Smooth muscle cell (in vitro differentiated cells): ENCODE data around the gene MLPH. TPM values are rescaled to one million over a fixed set of nuclear protein-coding genes. Genes with fewer than 3 reads are reported as not detected.

ENCODE experiments used
- DNase-seq: peaks from one replicate; lab custom pipeline; 2025; ENCODE audit not compliant: unreplicated experiment; lab: John Stamatoyannopoulos, UW
- H2AFZ ChIP-seq: fragments of 200-600 bp; sonication (generic); 2 replicates; pipeline ENCODE4 v1.6.0; 2016; ENCODE audit warnings: antibody characterized with exemption, low read depth, mild to moderate bottlenecking
- H3F3A ChIP-seq: fragments of 200-600 bp; sonication (generic); 2 replicates; pipeline ENCODE4 v1.6.0; 2017; ENCODE audit warnings: antibody characterized with exemption, low read depth
- H3K27ac ChIP-seq: fragments of 200-600 bp; sonication (generic); 2 replicates; pipeline ENCODE4 v1.5.1; 2016; ENCODE audit warnings: low read depth, mild to moderate bottlenecking
- H3K27me3 ChIP-seq: fragments of 200-600 bp; sonication (generic); 2 replicates; pipeline ENCODE4 v1.6.1; 2016; ENCODE audit warnings: low read depth, mild to moderate bottlenecking
- H3K36me3 ChIP-seq: fragments of 200-600 bp; sonication (generic); 2 replicates; pipeline ENCODE4 v1.5.1; 2016; ENCODE audit warnings: low read depth
- H3K4me1 ChIP-seq: fragments of 200-600 bp; sonication (generic); 2 replicates; pipeline ENCODE4 v1.5.1; 2016; ENCODE audit warnings: low read depth
- H3K4me2 ChIP-seq: fragments of 200-600 bp; sonication (generic); 2 replicates; pipeline ENCODE4 v1.6.0; 2016; ENCODE audit warnings: mild to moderate bottlenecking
- H3K4me3 ChIP-seq: fragments of 200-600 bp; sonication (generic); 2 replicates; pipeline ENCODE4 v1.5.1; 2016; ENCODE audit warnings: mild to moderate bottlenecking
- H3K79me2 ChIP-seq: fragments of 200-600 bp; sonication (generic); 2 replicates; pipeline ENCODE4 v1.6.0; 2016; ENCODE audit warnings: low read depth, mild to moderate bottlenecking
- H3K9ac ChIP-seq: fragments of 200-600 bp; sonication (generic); 2 replicates; pipeline ENCODE4 v1.6.0; 2016; ENCODE audit warnings: low read depth
- H3K9me3 ChIP-seq: fragments of 200-600 bp; sonication (generic); replicated peaks from 2 replicates; pipeline ENCODE4 v1.5.1; 2016; ENCODE audit warnings: low read depth
- H4K20me1 ChIP-seq: fragments of 200-600 bp; sonication (generic); 2 replicates; pipeline ENCODE4 v1.6.0; 2016; ENCODE audit warnings: low read depth
- CTCF ChIP-seq: fragments of 200-600 bp; sonication (generic); IDR thresholded peaks from 2 replicates; pipeline ENCODE4 v1.5.1; 2017; ENCODE audit warnings: borderline replicate concordance, mild to moderate bottlenecking, antibody characterized with exemption; ENCODE audit not compliant: insufficient read depth, poor library complexity, severe bottlenecking
- WGBS: methylation state at CpG from one replicate; pipeline ENCODE4 v1.1.7; 2016; ENCODE audit warnings: low lambda C conversion rate; 5-methylcytosine and 5-hydroxymethylcytosine counted together
- polyA plus RNA-seq: library from polyadenylated mRNA; unstranded; fragments of >200 nt; fragmentation: Nextera tagmentation; extraction: Ambion mirVana; gene quantifications from 2 replicates; pipeline ENCODE4 v1.2.1, GENCODE V29; 2016
- total RNA-seq: library from RNA; depleted of rRNA; stranded (reverse); fragments of >200 nt; gene quantifications from 2 replicates; pipeline ENCODE4 v1.2.3, GENCODE V29; 2014

MLPH gene
- total and polyA plus RNA-seq, 2 experiments from 2014 or later = 32.8 to 36.4 TPM

GRCh38 chr2:237490795-237491194 is 3.7 kb downstream of the MLPH start:
- WGBS = 95% methylated on average over 6 of the region's 6 CpGs
- Histone ChIP-seq H3K27ac (peak overlapping the region; percentile 81), H3K4me3 (no peak overlapping the region), H3K9ac (no peak overlapping the region), H3K4me2 (no peak overlapping the region), H3F3A (no peaks in the 10 kb centered on the region), H3K27me3 (no peaks in the 10 kb centered on the region), H3K4me1 (peaks cover 13% of the 10 kb centered on the region), H4K20me1 (no peaks in the 10 kb centered on the region), H2AFZ (no peak overlapping the region), H3K79me2 (peaks cover 4% of the 10 kb centered on the region), H3K9me3 (peaks cover 6% of the 10 kb centered on the region), H3K36me3 (no peaks in the 10 kb centered on the region)
- DNase-seq = no peak
- no peak for TF ChIP-seq CTCF

GRCh38 chr2:237491515-237492118 is 4.6 kb downstream of the MLPH start:
- Histone ChIP-seq H3K79me2 (no peaks in the 10 kb centered on the region), H3K4me2 (no peak overlapping the region), H3K9me3 (peaks cover 6% of the 10 kb centered on the region), H3K27ac (no peak overlapping the region), H3F3A (no peaks in the 10 kb centered on the region), H4K20me1 (no peaks in the 10 kb centered on the region), H3K36me3 (no peaks in the 10 kb centered on the region), H3K4me3 (no peak overlapping the region), H3K27me3 (no peaks in the 10 kb centered on the region), H3K9ac (no peak overlapping the region), H3K4me1 (peaks cover 10% of the 10 kb centered on the region), H2AFZ (no peak overlapping the region)
- no peak for DNase-seq
- no peak for TF ChIP-seq CTCF
- 95% methylated on average over 8 of the region's 8 CpGs for WGBS

- no peak for TF ChIP-seq CTCF
- H3F3A ChIP-seq = no peaks in the 10 kb centered on the region
- H3K79me2 ChIP-seq = no peaks in the 10 kb centered on the region
- H3K27me3 ChIP-seq = no peaks in the 10 kb centered on the region
- DNase-seq = no peak
- no peaks in the 10 kb centered on the region for H4K20me1 ChIP-seq
- H3K27ac ChIP-seq = no peak overlapping the region
- no peak overlapping the region for H3K4me3 ChIP-seq
- peaks cover 6% of the 10 kb centered on the region for H3K9me3 ChIP-seq
- no peak overlapping the region for H2AFZ ChIP-seq
- 92% methylated on average over 6 of the region's 6 CpGs for WGBS
- H3K9ac ChIP-seq = no peak overlapping the region
- no peak overlapping the region for H3K4me2 ChIP-seq
- no peaks in the 10 kb centered on the region for H3K36me3 ChIP-seq
- H3K4me1 ChIP-seq = peaks cover 10% of the 10 kb centered on the region
These were observed 5.3 kb downstream of the MLPH start for GRCh38 chr2:237492137-237492890.
